ENCODE measurements around the gene LMNTD2.
"Not testable (repeated sequence)": the region's sequence is repeated elsewhere in the genome, so short reads cannot be mapped to it uniquely, and the experiment has no call there.

The LMNTD2 gene

GRCh38 chr11:535210-535518 lies 25.4 kb downstream of the LMNTD2 start:
- DNase-seq (ENCODE audit: low read depth in 2 of 2): no peak

- no peak for DNase-seq (ENCODE audit: low read depth in 2 of 2)
Observed at GRCh38 chr11:534396-535209, 25.9 kb downstream of the LMNTD2 start.

- no peak for DNase-seq (ENCODE audit: low read depth in 2 of 2)
Observed at GRCh38 chr11:533586-534395, 26.7 kb downstream of the LMNTD2 start.

GRCh38 chr11:532986-533585 lies 27.5 kb downstream of the LMNTD2 start:
- no peak for DNase-seq (ENCODE audit: low read depth in 2 of 2)

- no peak for DNase-seq (ENCODE audit: low read depth in 2 of 2)
Observed at GRCh38 chr11:532527-532985, 28.0 kb downstream of the LMNTD2 start.

- DNase-seq (ENCODE audit: low read depth in 2 of 2): no peak
Observed at GRCh38 chr11:531919-532526, 28.5 kb downstream of the LMNTD2 start.

- DNase-seq (ENCODE audit: low read depth in 2 of 2): no peak
Observed at GRCh38 chr11:530960-531831, 29.3 kb downstream of the LMNTD2 start.

GRCh38 chr11:529728-530411 lies 30.7 kb downstream of the LMNTD2 start:
- DNase-seq (ENCODE audit: low read depth in 2 of 2): no peak

- DNase-seq (ENCODE audit: low read depth in 2 of 2): no peak
Observed at GRCh38 chr11:528815-529727, 31.5 kb downstream of the LMNTD2 start.

GRCh38 chr11:528166-528814 lies 32.2 kb downstream of the LMNTD2 start:
- no peak for DNase-seq (ENCODE audit: low read depth in 2 of 2)

- no peak for DNase-seq (ENCODE audit: low read depth in 2 of 2)
Observed at GRCh38 chr11:526192-526591, 34.3 kb downstream of the LMNTD2 start.

- no peak for DNase-seq (ENCODE audit: low read depth in 2 of 2)
Observed at GRCh38 chr11:521177-521688, 39.3 kb downstream of the LMNTD2 start.

- DNase-seq (ENCODE audit: low read depth in 2 of 2): no peak
Observed at GRCh38 chr11:520428-521176, 39.9 kb downstream of the LMNTD2 start.

- DNase-seq (ENCODE audit: low read depth in 2 of 2): peak; percentile 82
Observed at GRCh38 chr11:518463-519202, 41.9 kb downstream of the LMNTD2 start.

- DNase-seq (ENCODE audit: low read depth in 2 of 2): not testable (repeated sequence)
Observed at GRCh38 chr11:516918-517685, 43.4 kb downstream of the LMNTD2 start.

- no peak for DNase-seq (ENCODE audit: low read depth in 2 of 2)
Observed at GRCh38 chr11:516400-516799, 44.1 kb downstream of the LMNTD2 start.

GRCh38 chr11:515131-515530 lies 45.4 kb downstream of the LMNTD2 start:
- no peak for DNase-seq (ENCODE audit: low read depth in 2 of 2)
